ENCODE results near the gene HIGD1C.

GRCh38 chr12:51011955-51012354 lies 59.6 kb downstream of the HIGD1C start:
- TF ChIP-seq, protein P1, sequence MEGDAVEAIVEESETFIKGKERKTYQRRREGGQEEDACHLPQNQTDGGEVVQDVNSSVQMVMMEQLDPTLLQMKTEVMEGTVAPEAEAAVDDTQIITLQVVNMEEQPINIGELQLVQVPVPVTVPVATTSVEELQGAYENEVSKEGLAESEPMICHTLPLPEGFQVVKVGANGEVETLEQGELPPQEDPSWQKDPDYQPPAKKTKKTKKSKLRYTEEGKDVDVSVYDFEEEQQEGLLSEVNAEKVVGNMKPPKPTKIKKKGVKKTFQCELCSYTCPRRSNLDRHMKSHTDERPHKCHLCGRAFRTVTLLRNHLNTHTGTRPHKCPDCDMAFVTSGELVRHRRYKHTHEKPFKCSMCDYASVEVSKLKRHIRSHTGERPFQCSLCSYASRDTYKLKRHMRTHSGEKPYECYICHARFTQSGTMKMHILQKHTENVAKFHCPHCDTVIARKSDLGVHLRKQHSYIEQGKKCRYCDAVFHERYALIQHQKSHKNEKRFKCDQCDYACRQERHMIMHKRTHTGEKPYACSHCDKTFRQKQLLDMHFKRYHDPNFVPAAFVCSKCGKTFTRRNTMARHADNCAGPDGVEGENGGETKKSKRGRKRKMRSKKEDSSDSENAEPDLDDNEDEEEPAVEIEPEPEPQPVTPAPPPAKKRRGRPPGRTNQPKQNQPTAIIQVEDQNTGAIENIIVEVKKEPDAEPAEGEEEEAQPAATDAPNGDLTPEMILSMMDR (conservative IDR thresholded peaks at IDR 0.05), result no peak
- no peak for TF ChIP-seq EZH2 (IDR thresholded peaks at IDR 0.05; ENCODE audit: low read depth)
